Measurements from ENCODE around the gene DES. TPM values are rescaled to one million over a fixed set of nuclear protein-coding genes. Genes with fewer than 3 reads are reported as not detected.

DES gene
- total and polyA plus RNA-seq, 2 of the 13 experiments (the other 11 are each of a cell fraction or from before 2014, with no cell fraction given), result not detected

DNA sequence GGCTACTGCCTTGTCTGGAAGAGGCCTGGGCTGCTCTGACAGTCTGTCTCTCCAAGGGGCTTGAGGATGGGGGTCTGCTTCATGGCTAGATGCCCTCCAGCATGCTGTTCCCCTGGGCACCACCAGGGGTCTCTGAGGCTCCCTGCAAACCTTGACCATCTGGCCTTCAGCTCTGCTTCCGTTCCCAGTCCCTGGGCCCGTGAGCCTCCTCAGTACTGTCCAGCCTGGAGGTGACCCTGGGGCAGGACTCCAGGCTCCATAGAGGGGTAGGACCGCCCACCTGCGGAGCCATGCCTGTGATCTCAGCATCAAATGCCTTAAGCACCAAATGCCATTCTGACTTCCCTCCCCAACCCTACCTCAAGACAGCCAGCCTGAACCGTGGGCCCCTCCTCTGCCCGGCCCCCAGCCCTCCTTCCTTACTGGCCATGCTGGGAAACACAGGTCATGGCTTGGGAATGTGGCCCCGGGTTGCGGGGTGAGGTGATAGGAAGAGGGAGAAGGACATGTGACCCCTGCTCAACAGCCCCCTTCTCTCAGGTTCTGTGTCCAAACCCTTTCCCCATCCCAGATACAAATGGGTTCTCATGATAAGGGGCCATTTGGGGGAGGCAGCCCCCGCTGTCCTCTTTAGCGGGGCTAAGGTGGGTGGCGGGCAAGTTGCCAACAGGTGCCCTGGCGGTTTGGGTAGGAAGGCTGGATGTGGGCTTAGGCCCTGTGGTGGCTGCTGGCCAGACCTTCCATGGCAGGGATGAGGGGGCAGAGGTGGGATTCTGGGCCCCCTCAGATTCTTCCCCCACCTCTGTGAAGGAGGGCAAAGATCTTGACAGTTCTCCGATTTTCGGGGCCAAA lies 41.5 kb downstream of the DES start (continued):
- TF ChIP-seq ZNF576 (CRISPR knock-in tag; IDR thresholded peaks at IDR 0.05) (no peak), ZNF558 (CRISPR knock-in tag; IDR thresholded peaks at IDR 0.05; ENCODE audit: borderline replicate concordance) (no peak), ERF (CRISPR knock-in tag; IDR thresholded peaks at IDR 0.05) (no peak), FOXP1 (IDR thresholded peaks at IDR 0.05) (no peak), FOXP1 (CRISPR knock-in tag; IDR thresholded peaks at IDR 0.05) (no peak), XRCC5 (optimal IDR thresholded peaks at IDR 0.05; ENCODE audit: low read length) (peak; percentile 88), ZNF274 (CRISPR knock-in tag; IDR thresholded peaks at IDR 0.05) (peak; percentile 53; the same call in 1 of the 2 replicates), KLF6 (CRISPR knock-in tag; IDR thresholded peaks at IDR 0.05) (no peak), RBAK (CRISPR knock-in tag; IDR thresholded peaks at IDR 0.05) (no peak), NR0B2 (CRISPR knock-in tag; IDR thresholded peaks at IDR 0.05) (no peak), PLRG1 (conservative IDR thresholded peaks at IDR 0.05) (no peak), POLR2G (IDR thresholded peaks at IDR 0.05; ENCODE audit: low read depth, low read length) (no peak), STAG1 (CRISPR knock-in tag; IDR thresholded peaks at IDR 0.05) (peak; percentile 71), SMAD3 (CRISPR knock-in tag; IDR thresholded peaks at IDR 0.05) (no peak), PITX1 (CRISPR knock-in tag; IDR thresholded peaks at IDR 0.05) (no peak), NPAS2 (CRISPR knock-in tag; IDR thresholded peaks at IDR 0.05; ENCODE audit: borderline replicate concordance) (no peak), TEAD2 (CRISPR knock-in tag; IDR thresholded peaks at IDR 0.05) (no peak), ATF7 (IDR thresholded peaks at IDR 0.05) (no peak), ATF7 (CRISPR knock-in tag; IDR thresholded peaks at IDR 0.05) (no peak), U2AF2 (IDR thresholded peaks at IDR 0.05; ENCODE audit: low read depth, low read length) (no peak), HNRNPLL (IDR thresholded peaks at IDR 0.05; ENCODE audit: low read depth, low read length, poor library complexity, severe bottlenecking) (no peak), NR2F6 (IDR thresholded peaks at IDR 0.05) (no peak), NR2F6 (CRISPR knock-in tag; IDR thresholded peaks at IDR 0.05) (peak; percentile 25; the same call in 1 of the 2 replicates), SRY (CRISPR knock-in tag; IDR thresholded peaks at IDR 0.05) (0 out of 2 replicates have a peak, but pooled peaks have one; percentile 23), KLF9 (CRISPR knock-in tag; IDR thresholded peaks at IDR 0.05; ENCODE audit: low read depth) (no peak), ZNF543 (CRISPR knock-in tag; IDR thresholded peaks at IDR 0.05) (no peak), POLR2AphosphoS5 (IDR thresholded peaks at IDR 0.05; ENCODE audit: low read depth, low read length) (no peak), RBM22 (optimal IDR thresholded peaks at IDR 0.05; ENCODE audit: low read length) (no peak), ZNF343 (CRISPR knock-in tag; IDR thresholded peaks at IDR 0.05) (no peak), FLYWCH1 (CRISPR knock-in tag; IDR thresholded peaks at IDR 0.05) (no peak), ZNF367 (CRISPR knock-in tag; IDR thresholded peaks at IDR 0.05; ENCODE audit: borderline replicate concordance) (no peak)
- TF ChIP-seq, protein P1, sequence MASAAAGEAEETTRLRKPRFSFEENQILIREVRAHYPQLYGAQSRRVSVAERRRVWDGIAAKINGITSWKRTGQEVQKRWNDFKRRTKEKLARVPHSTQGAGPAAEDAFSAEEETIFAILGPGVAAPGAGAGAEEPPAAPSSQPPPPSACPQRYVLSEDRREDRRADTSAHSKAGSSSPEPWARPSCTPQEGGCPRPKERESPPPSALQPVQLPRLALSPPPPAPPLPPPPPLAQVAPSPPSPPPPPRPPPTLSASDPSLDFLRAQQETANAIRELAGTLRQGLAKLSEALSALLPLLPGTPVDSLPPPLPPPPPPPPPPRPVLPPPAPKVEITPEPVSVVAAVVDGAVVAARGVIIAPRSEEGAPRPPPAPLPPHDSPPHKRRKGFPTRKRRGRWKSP (CRISPR knock-in tag; IDR thresholded peaks at IDR 0.05), result no peak

All from HepG2 (cell line).